HG02588 (cell line): ENCODE measurements around the gene FIG4.
"Not testable (repeated sequence)": the region's sequence is repeated elsewhere in the genome, so short reads cannot be mapped to it uniquely, and the experiment has no call there.

Experiments used
- ATAC-seq: cut with Tn5 transposase; IDR thresholded peaks from one replicate; pipeline ENCODE4 v1.9.1; 2021; ENCODE audit warnings: mild to moderate bottlenecking, moderate library complexity; ENCODE audit not compliant: unreplicated experiment

Gene FIG4

DNA sequence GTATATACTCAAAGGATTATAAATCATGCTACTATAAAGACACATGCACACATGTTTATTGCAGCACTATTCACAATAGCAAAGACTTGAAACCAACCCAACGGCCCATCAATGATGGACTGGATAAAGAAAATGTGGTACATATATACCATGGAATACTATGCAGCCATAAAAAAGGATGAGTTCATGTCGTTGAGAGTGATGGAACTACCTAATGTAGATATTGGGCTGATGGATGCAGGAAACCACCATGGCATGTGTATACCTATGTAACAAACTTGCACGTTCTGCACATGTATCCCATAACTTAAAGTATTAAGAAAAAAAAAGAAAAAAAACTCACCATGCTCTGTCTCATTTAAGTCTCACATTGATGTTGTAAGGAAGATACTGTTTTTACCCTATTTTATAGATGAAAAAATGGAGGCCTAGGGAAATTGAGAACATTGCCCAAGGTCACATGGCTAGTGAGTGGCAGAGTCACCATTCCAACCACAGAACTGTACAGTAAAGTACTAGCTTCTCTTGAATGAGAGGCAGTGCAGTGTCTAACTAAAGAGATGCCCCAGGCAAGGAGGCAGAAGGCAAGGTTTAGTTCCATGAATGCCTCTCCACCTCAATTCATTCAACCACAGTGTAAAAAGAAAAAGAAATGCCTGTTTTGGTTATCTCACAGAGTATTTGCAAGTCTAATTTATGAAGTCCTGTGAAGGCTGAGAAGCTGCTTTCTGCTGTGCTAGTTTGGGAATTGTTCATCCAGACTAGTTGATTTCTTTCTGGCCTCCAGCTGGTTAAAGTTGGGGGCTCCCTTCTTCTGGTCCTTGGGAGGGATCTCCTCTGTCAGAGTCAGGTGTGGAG, 68.2 kb downstream of the FIG4 start:
- no peak for ATAC-seq

DNA sequence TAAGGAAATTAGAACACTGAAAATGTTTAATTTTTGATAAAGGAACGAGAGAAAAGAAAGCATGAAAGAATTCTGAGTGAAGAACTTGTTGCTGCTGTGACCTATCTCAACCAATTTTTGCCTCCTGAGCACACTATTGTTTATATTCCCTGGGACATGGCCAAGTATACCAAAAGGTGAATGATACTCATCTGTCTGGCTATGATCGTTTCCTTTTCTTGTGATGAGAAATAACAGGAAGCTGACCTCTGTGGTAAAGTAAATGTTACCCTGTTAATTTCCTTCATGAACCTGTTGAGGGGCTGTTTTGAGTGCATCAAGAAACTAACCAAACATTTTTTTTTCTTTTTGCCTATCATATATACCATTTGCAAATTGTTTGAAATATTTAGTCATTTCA, 69.1 kb downstream of the FIG4 start:
- ATAC-seq, result no peak

DNA sequence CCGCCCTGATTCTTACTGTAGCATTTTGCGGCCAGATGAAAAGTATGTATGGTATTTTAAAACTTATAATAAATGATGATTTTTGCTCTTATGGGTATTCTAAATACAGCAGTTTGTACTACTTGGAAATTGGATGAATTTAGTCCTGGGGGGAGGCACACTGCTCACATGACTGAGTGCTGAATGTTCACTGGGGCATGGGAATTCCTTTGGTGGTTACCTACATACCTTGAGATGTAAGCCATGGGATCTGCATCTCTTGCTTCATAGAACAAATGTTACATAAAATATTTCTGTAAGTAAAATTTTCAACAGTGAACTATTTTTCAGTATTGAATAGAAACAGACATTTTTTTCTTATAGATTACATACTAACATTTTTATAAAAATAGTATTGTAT, 71.1 kb downstream of the FIG4 start:
- ATAC-seq, result no peak

DNA sequence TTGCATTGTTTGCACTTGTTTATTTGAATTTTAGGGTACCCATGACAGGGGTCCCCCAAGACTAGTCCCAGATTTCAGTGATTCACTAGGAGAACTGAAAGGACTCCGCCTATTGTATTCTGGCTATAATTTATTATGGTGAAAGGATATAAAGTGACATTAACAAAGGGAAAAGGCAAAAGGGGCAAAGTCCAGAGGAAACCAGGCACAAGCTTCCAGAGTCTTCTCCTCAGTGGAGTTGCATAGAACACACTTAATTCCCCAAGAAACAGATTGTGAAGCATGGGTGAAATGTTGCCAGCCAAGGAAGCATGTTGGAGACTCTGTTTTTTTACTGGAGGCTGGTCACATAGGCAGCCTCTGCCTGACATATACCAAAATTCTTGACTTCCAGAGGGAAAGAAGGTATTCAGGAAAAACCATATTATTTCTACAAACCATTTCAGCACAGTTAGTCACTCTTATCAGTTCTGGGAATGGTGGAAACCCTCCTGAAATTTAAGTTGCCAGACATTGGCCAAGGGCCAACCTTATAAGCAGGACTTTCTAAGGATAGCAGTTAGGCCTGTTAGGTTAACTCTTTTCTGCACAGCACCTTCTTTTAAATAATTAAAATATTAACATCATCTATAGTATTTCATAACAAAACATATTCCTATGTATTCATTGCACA, 71.8 kb downstream of the FIG4 start:
- no peak for ATAC-seq

DNA sequence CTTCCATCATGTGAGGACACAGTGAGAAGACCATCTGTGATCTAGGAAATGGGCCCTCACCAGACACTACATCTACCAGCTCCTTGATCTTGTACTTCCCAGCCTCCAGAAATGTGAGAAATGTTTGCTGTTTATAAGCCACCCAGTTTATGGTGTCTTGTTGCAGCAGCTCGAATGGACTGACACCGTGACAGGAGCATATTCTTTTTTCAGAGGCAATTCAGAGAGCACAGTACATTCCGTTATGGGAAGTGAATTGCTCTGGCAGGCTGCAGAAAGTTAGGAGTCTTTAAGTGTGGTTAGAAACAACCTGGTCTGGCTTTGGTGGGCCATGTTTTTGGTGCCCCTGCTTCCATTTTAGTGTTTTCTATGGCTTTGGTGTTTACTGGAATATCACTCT, 75.1 kb downstream of the FIG4 start:
- no peak for ATAC-seq

DNA sequence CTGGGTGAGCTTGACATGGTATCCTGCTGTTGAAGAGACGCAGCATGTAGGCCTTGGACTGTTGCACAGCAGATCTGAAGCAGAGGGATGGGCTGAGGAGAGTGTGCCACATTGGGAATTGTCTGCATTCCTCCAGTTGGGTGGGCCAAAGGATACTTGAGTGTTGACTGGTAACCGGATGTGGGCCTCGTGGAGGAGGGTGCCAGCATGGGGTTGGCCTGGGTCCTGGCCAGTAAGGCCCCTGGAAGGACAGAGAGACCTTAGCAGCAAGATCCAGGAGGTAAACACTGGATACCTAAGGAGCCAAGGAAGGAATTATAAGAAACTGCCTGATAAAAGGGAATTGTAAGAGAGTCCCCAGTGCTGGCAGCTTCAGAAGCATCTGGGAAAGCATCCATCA, 76.9 kb downstream of the FIG4 start:
- no peak for ATAC-seq

DNA sequence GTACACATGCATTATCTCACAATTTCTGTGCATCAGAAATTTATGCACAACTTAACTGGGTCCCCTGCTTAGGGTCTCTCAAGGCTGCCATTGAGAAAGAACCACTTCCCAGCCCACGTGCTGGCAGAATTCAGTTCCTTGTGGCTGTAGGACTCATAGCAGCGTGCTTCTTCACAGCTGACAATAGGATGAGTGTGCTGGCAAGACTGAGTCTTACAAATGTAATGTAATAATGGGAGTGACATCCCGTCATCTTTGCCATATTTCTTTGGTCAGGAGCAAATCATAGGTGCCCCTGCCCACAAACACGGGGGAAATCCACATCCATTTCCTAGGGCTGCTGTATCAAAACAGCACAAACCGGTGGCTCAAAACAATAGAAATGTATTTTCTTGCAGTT, 77.4 kb downstream of the FIG4 start:
- no peak for ATAC-seq

DNA sequence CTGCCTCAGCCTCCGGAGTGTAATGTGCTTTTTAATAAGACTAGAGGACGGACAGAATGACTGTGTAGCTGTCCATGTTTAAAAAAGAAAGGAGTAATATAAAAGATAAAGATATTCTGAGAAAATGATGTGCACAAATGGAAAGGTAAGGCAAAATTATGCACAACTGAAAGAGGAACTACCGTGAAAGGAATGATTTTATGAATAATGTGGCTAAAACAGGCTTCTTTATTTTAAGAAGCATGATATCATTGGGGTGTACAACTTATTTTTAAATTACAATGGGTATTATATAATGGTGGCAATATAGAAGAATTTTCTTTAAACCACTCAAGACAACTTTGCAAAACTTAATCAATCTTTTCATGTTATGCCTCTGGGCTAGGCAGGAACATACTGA, 78.1 kb downstream of the FIG4 start:
- ATAC-seq, result no peak

DNA sequence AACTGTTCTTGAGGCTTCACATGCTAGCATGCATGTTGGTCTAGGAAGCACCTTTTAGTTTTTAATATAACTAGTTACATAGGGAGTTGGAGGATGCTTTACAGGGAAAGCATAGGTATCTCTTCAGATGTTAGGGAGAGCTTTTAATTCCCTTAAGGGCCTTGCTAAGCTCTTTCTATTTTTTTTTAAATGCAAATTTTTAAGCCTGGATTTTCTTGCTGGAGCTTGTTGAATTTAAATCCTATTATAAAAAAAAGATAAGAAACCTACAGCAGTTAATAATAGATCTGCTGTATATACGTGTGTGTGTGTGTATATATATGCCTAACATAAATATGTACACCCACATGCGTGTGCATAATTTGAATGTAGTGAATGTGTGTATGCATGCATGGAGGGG, 79.0 kb downstream of the FIG4 start:
- no peak for ATAC-seq

DNA sequence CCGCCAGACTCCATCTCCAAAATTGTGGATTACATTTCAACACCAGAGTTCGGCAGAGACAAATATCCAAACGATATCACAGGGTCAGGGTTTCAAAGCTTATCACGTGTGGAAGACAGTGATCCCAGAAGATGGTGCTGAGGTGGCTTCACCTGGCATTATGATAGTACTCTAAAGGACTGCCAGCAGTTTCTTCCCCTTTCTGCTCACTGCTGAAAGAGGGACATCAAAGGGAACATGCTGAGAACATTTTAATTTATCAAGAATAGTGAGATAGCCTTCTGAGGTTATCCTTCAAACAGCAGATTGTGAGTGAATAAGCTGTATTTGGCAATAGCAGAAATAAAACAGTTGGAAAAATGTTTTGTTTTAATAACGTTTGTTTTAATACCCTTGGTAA, 79.7 kb downstream of the FIG4 start:
- ATAC-seq, result no peak

DNA sequence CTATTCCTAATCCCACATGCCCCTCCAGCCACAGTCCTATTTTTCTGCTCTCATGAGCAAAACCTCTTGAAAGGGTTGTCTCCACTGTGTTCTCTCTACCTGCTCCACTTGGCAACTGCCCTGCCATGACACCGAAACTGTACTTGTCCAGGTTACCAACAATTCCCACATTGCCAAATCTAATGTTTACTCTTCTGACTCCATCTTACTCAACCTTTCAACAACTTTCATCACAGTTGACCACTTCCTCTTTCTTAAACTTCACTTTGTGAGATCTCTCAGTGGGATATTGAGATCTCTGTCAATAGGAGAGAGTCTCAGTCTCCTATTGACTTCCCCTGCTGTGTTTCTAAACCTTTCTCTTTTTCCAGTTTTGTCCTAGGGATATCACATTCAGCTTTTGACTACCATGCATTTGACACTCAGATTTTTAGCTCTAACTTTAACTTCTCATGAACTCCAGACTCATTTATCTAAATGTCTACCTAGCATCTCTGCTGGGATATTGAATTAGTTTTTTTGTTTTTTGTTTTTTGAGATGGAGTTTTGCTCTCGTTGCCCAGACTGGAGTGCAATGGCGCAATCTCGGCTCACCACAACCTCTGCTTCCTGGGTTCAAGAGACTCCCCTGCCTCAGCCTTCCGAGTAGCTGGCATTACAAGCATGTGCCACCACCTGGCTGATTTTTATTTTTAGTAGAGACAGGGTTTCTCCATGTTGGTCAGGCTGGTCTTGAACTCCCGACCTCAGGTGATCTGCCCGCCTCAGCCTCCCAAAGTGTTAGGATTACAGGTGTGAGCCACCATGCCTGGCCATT, 81.1 kb downstream of the FIG4 start:
- not testable (repeated sequence) for ATAC-seq

DNA sequence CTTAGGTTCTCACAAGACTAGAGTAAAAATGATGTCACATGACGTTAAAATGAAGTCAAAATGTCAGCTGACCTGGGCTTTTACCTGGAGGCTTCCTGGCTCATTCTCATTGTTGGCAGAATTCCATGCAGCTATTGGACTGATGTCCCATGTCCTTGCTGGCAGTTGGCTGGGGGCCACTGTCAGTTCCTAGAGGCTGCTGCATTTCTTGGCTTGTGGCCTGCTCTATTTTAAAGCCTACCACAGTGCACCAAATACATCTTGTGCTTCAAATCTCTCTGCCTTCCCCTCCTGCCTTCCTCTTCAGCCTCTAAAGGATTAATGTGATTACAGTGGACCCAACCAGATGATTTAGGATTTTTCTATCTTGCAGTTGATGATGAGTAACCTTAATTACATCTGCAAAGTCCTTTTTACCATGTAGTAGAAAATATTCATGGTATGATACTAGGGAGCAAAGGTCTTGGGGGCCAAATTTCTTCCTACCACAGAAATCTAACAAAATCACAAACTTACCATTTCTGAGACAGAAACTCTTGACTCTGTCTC, 81.9 kb downstream of the FIG4 start:
- ATAC-seq, result no peak

DNA sequence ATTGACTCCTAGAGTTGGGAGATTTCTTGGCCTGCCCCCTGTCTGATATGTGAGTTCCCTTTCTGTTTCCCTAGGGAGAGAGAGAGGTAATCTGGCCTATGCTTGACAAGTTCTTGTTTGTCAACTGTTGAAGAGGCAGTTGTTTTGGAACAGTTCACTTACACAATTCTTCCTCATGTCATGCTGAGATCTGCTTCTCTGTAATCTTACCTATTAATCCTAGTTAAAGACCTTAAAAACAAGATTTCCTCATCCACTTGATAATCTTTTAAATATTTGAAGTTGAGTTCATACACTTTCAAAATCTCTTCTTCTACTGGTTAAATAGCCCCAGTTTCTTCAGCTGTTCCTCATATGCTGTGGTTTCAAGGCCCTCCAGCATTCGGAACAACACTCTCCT, 89.9 kb downstream of the FIG4 start:
- ATAC-seq, result no peak

DNA sequence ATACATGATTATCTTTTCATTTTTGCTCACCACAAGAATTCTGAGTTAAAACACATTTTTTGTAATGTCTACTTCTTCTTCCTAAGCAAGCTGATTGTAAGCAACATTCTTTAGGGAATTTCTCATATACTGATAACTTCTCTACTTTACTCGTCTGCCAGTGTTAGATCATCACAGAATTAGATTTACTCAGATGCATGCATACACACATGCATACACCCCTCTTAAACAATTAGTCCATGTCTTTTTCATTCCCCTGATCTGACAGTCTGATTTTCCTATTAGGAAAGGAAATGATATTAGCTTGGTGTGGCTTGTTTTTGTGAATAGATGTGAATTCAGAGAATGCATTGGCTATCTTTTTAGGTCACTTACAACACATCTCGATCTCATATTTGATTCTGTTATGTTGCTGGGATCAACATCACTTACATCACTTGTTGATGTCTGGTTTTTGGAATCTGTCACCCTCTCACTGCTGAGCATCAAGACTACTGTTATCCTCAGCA, 91.4 kb downstream of the FIG4 start:
- ATAC-seq, result no peak

DNA sequence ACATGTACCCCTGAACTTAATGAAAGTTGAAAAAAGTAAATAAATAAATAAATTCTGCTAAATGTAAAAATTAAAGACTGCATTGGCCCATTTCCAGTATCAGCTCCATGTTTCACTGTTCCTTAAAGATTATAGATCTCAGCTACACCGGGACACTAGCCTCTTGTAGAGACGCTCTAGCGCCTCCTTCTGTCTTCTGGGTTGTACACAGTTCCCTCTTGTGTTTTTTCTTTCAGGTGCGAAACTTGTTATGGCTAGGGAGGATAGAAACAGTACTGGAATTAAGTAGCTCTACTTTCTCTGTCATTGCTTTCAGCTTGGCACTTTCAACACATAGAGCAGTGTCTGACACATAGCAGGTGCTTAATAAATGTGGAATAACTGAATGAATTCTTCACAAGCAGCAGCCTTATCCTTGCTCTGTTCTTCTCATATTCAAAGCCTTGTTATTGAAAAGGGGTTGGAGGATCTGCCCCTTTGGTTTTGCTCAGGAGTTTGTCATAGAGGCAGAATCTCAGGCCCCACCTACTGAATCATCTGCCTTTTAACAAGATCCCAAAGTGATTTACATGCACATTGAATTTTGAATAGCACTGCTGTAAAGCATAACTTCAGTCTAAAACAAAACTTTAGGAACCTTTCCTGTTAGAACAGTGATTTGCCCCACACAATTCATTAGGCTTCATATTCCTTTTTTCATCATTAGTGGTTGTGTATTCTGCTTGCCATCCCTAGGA, 92.3 kb downstream of the FIG4 start:
- no peak for ATAC-seq

DNA sequence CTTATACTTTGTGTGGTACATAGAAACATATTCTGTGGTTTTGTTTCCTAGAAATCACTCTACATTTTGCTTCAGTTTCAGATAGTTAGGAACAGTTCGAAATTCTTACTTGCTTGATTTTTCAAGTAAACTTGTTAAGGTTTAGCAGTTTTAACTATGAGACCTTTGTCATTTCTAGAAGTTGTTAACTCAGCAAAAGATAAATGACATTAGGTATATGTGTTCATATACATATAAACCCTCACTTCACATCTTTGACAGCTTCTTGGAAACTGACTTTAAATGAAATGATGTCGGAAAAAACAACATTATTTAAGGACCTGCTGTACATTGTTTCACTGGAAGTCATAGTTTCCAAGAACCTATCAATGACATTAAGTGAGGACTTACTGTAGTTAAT, 96.2 kb downstream of the FIG4 start:
- ATAC-seq, result no peak

DNA sequence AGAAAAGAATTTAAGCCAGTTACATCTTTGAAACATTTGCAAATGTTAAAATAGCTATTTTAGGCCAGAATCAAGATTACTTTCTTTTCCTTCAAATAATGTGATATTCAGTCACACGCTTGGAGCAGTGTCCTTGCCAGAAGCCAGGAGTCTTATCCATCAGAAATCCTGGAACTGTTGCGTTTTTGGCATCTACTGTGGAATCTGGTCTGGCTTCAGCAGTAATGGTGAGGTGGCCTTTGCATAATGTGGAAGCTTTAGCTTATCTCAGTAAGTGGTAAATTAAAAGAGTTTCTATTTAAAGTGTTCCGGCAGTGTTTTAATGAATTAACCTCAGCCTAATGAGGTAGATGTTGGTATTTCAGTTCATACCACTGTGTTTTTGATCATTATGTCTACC, 97.6 kb downstream of the FIG4 start:
- no peak for ATAC-seq

DNA sequence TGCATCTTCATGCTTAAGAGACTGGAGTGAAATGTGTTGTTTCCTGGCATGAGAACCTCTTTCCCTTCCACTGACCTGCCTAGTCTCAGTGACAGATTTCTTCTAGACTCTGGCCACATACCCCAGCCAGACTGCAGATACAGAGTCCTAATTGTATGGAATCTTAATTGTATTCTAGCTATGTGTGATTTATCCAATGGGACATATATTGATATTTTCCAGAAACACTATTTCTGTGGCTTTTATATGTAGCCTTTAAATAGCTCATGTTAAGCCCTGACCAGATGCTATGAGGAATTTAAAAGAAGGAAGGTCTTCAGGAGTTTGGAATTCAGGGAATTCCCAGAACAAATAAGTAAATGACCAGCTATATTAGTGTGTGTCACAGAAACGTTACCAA, 99.0 kb downstream of the FIG4 start:
- no peak for ATAC-seq

DNA sequence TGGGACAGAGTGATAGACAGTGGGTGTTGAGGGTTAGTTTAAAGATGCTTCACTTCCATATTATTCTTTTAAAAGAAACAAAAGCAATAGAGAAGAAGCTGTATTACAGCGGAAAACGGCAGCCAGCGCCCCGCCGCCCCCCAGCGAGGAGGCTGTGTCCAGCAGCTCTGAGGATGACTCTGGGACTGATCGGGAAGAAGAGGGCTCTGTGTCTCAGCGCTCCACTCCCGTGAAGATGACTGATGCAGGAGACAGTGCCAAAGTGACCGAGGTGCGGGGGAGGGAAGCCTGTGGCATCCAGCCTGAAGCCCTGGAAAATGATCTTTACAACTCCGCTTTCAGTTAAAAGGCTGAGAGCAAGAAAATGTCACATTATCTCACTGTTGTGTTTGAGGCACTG, 100.2 kb downstream of the FIG4 start:
- ATAC-seq, result no peak

DNA sequence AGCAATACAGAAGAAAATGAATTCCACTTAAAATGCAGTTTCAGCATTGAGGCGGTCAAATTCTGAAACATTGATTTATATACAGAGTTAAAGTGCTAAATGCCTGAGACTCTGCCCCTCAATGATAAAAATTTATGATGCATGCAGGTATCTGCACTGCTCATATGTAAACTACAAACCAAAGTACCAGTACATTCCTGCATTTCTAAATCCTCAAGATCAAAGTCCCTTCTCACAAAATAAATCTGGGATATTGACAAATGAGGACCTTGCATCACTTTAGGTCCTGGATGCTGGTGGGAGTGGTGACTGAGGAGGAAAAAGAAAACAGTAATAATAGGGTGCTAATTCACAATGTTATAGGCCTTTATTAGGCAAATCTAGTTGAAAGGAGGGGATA, 101.9 kb downstream of the FIG4 start:
- ATAC-seq, result no peak

DNA sequence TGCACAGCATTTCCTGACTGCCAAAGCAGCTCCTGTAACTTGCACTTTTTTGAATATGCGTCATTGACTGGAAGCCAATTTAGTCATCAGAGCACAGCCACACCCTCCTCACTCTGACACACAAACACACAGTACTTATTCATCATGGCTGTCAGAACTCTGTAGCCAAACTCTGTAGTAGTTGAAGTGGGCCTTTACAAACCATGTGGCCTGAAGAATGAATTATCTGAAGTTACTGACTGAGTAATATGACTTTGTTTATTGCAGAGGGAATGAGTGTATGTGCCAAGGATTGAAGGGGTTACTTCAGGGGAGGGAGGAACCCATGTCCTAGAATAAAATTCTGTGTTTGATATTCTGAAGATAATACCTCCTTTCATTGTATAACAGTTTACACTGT, 102.7 kb downstream of the FIG4 start:
- ATAC-seq, result no peak
